ENCODE measurements around the gene OR51B4.

- TF ChIP-seq GATA2 (IDR thresholded peaks at IDR 0.05; ENCODE audit: low read depth, low read length) (no peak), GATA3 (IDR thresholded peaks at IDR 0.05; ENCODE audit: low read depth, low read length) (no peak)
Observed at GRCh38 chr11:5252192-5252918, 49.4 kb downstream of the OR51B4 start.

Measured in SH-SY5Y (cell line).